ENCODE results near the gene ATP5F1B. TPM values are rescaled to one million over a fixed set of nuclear protein-coding genes. Genes with fewer than 3 reads are reported as not detected.

ATP5F1B gene
- total and polyA plus RNA-seq, 9 of the 15 experiments (the other 6 are each of a cell fraction or from before 2014, with no cell fraction given), result 908 to 3,125 (median 1,482) TPM

GRCh38 chr12:56635806-56636674 is 9.7 kb downstream of the ATP5F1B start (continued):
- TF ChIP-seq HOMEZ (CRISPR knock-in tag; IDR thresholded peaks at IDR 0.05), result no peak
- TF ChIP-seq SRSF9 (IDR thresholded peaks at IDR 0.05; ENCODE audit: borderline replicate concordance, low read depth, low read length), result no peak
- peak; percentile 67 for TF ChIP-seq MAFG (tag; conservative IDR thresholded peaks at IDR 0.05)
- no peak for TF ChIP-seq MYBL2 (IDR thresholded peaks at IDR 0.05; ENCODE audit: low read depth)
- TF ChIP-seq MYBL2 (CRISPR knock-in tag; IDR thresholded peaks at IDR 0.05; ENCODE audit: borderline replicate concordance), result no peak
- no peak for TF ChIP-seq PRPF4 (IDR thresholded peaks at IDR 0.05; ENCODE audit: insufficient read depth, low read depth, low read length, poor library complexity, severe bottlenecking)
- TF ChIP-seq POLR2AphosphoS5 (IDR thresholded peaks at IDR 0.05; ENCODE audit: control insufficient read depth, insufficient read depth, low read depth, low read length), result no peak; the same call in 1 of the 2 replicates
- peak in 1 of 3 experiments; percentile 48 for TF ChIP-seq YY1 (IDR thresholded peaks at IDR 0.05; ENCODE audit: borderline replicate concordance in 1 of 3, control insufficient read depth in 1 of 3, extremely low read depth in 1 of 3, insufficient read depth in 3 of 3, insufficient read length in 1 of 3, insufficient replicate concordance in 2 of 3, low read depth in 1 of 3, low read length in 2 of 3)
- TF ChIP-seq MLX (CRISPR knock-in tag; conservative IDR thresholded peaks at IDR 0.05), result no peak
- no peak for TF ChIP-seq ATF2 (CRISPR knock-in tag; IDR thresholded peaks at IDR 0.05)
- TF ChIP-seq AFF4 (CRISPR knock-in tag; IDR thresholded peaks at IDR 0.05), result no peak
- no peak for TF ChIP-seq JUNB (CRISPR knock-in tag; conservative IDR thresholded peaks at IDR 0.05)
- TF ChIP-seq NCOA4 (IDR thresholded peaks at IDR 0.05; ENCODE audit: partially characterized antibody), result no peak
- no peak for TF ChIP-seq ZNF398 (CRISPR knock-in tag; IDR thresholded peaks at IDR 0.05)
